LHCN-M2 (cell line): ENCODE data around the gene CYP2W1. TPM values are rescaled to one million over a fixed set of nuclear protein-coding genes. Genes with fewer than 3 reads are reported as not detected.
"Not testable (repeated sequence)": the region's sequence is repeated elsewhere in the genome, so short reads cannot be mapped to it uniquely, and the experiment has no call there.

Source experiments
- DNase-seq: peaks from one replicate; pipeline ENCODE4 v3.0.0-alpha.2; 2012; ENCODE audit warnings: low read depth
- total RNA-seq: library from RNA; depleted of rRNA; stranded (reverse); fragments of >200 nt; gene quantifications from 2 replicates; pipeline ENCODE4 v1.2.3, GENCODE V29; 2014

CYP2W1 gene
- total RNA-seq, 1 experiment from 2014 or later = not detected

- DNase-seq = no peak
Measured at GRCh38 chr7:951881-952547, 31.0 kb upstream of the CYP2W1 start.

- no peak for DNase-seq
Measured at GRCh38 chr7:952548-953441, 30.2 kb upstream of the CYP2W1 start.

- DNase-seq = no peak
Measured at GRCh38 chr7:953547-954327, 29.2 kb upstream of the CYP2W1 start.

- no peak for DNase-seq
Measured at GRCh38 chr7:954330-955238, 28.4 kb upstream of the CYP2W1 start, which contains the start of gene ADAP1. ADAP1 (minus strand) TSS chr7:954680; CDS start chr7:954477, 203 bp downstream.

GRCh38 chr7:956031-956430 is 26.9 kb upstream of the CYP2W1 start:
- DNase-seq = no peak

- DNase-seq = no peak
Measured at GRCh38 chr7:957418-958220, 25.4 kb upstream of the CYP2W1 start.

GRCh38 chr7:958221-959200 is 24.5 kb upstream of the CYP2W1 start:
- no peak for DNase-seq

GRCh38 chr7:959271-959670 is 23.7 kb upstream of the CYP2W1 start:
- no peak for DNase-seq

- not testable (repeated sequence) for DNase-seq
Measured at GRCh38 chr7:959740-960139, 23.2 kb upstream of the CYP2W1 start.

GRCh38 chr7:960269-960871 is 22.6 kb upstream of the CYP2W1 start:
- DNase-seq = no peak

- not testable (repeated sequence) for DNase-seq
Measured at GRCh38 chr7:960972-961371, 22.0 kb upstream of the CYP2W1 start.

- no peak for DNase-seq
Measured at GRCh38 chr7:961546-962400, 21.2 kb upstream of the CYP2W1 start.

GRCh38 chr7:962401-963081 is 20.4 kb upstream of the CYP2W1 start:
- DNase-seq = no peak

GRCh38 chr7:963236-964078 is 19.5 kb upstream of the CYP2W1 start:
- no peak for DNase-seq

GRCh38 chr7:964401-965231 is 18.4 kb upstream of the CYP2W1 start:
- DNase-seq = peak; percentile 69
